Fibroblast of upper back skin (primary cell): ENCODE measurements around the gene CBR1.
"Not testable (repeated sequence)": the region's sequence is repeated elsewhere in the genome, so short reads cannot be mapped to it uniquely, and the experiment has no call there.

Source experiments
- DNase-seq: peaks from one replicate; pipeline ENCODE4 v3.0.0-alpha.2; 2013

The CBR1 gene

GRCh38 chr21:36052860-36053714 lies 16.7 kb upstream of the CBR1 start:
- DNase-seq, result no peak

DNA sequence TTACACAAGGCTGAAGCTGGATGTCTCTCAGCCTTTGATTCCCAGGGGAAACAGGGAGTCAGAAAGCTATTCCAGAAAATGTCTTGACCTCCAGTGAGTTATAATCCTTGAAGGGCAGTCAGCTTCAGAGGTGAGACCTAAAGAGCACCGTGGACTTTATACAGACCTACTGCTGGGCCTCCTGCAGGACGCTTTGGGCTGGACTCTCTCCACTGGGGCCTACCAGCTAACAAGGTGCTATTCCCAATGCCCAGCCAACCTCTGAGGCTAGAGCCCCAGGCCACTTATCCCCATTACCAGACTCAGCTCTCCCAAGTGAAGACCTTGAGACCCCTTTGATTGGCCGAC lies 16.1 kb upstream of the CBR1 start:
- DNase-seq, result no peak

DNA sequence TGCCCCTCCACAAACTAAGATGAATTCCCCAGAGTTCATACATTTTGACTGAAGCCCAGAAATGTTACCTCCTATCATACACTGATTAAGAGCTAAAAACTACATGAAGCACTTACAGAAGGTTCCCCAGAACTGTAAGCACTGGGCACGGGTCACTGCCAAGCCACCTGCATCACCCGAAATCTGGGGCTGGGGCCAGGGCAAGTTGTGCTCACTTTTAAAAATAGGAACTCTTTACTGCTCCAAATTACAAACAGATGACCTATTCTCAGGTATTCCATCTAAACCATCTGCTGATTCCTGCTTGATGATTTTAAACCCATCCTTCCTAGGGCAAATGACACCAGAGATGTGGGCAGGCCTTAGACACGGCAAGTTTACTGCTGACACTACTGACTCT lies 14.3 kb upstream of the CBR1 start:
- DNase-seq, result no peak

DNA sequence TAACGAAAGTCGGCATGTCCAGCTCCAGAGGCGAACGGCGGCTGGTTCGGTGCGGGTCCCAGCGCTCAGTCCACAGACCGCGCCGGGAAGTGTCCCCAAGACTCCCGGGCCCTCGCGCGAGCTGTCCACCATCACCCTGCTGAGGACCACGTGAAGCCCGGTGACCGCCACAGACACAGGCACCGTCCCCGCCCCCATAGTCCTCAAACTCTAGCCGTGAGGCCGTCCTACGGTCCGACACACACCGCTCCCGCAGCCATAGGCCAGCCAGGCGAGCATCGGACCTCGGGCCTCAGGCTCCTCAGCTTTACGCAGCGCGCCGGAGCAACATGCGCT lies 10.0 kb upstream of the CBR1 start:
- DNase-seq, result no peak

DNA sequence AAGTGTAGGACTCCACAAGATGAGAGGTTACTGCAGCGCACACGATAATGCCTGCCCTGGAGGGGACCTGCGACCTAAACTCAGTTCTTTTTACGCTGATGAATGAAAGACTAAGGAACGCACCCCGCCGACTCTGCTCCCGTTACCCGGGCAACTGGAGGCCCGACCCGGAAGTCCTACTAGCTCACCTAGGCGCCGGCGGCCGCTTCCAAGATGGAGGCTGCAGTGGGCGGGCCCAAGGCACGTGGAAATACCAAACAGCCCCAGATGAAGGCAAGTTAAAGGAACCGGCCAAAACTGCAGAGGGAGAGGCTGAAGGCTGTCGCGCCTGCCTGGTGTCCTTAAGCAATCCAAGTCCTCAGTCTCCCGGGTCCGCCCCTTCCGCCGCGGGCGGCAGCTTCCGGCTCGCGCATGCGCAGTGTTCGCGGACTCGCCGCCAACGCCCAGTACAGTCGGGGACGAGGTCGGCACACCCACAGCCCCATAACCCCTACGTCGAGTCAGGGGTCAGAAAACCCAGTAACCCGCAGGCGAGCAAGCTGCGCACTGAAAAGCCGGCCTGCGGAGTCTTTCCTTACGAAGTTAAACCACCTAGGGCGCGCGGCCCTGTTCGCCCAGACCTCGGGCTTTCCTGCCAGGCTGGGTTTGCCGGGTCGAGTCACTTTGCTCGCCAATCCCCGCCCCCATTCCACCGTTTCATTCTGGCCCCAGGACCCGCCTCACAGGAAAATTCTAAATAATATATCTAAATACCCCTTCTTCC lies 9.5 kb upstream of the CBR1 start, which contains the start of gene SETD4:
Gene SETD4 (minus strand): TSS at position 368 of the 763 bp plus-strand sequence. CDS start 1,638 bp downstream, outside the sequence.
- DNase-seq, result peak; percentile 93

GRCh38 chr21:36061445-36061844 lies 8.4 kb upstream of the CBR1 start:
- no peak for DNase-seq

DNA sequence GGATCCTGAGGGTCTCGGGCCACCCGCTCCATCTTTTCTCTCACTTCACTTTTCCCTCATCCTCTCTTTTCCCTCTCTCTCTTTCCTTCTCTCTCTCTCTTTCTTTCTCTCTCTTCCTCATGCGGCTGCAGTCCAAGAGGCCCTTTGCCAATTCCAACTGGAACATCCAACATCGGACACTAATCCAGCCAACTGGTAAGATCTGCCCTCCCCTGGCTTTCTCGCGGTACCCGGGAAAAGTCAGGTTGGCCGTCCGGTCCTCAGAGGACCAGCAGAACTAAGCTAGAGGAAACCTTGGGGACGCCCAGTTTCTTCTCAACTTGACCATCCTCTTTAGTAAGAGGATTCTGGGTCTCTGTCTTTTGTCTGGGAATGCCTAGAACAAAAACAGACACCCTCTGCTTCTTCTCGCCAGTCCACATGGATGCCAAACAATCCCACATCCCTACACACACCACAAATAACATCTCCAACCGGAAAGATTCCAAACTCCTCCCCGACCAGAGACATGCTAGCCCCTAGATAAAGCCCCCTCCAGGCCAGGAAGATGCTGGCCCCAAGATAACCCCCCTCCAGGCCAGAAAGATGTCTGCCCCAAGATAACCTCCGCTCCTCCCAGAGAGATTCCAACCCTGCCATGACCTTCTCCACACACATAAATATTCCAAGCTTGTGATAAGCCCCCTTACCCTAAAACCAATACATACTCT lies 6.3 kb upstream of the CBR1 start:
- DNase-seq, result no peak

GRCh38 chr21:36064085-36064460 lies 5.8 kb upstream of the CBR1 start:
- no peak for DNase-seq

DNA sequence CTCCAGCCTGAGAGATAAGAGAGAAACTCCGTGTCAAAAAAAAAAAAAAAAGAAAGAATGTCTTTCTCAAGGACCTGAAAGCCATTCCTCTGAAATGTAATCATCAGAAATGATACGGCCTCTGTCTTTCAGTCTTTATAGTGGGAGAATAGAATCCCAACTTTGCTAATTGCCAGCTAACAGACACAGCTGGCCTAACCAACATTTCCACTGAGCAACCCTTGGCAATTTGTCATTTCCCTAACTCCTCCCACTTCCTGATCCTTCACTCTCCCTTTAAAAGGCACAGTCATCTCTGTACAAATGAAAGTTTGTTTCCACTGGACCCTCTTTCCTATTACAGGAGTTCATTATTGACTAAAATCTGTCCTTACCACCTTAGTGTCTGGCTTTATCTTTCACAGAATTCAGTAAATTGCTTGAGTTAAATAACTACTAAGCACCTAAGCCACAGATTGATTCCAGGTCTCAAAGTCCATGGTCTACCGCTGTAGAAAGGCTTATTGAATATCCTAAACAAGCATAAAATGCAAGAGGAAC lies 4.3 kb upstream of the CBR1 start:
- peak; percentile 67 for DNase-seq

DNA sequence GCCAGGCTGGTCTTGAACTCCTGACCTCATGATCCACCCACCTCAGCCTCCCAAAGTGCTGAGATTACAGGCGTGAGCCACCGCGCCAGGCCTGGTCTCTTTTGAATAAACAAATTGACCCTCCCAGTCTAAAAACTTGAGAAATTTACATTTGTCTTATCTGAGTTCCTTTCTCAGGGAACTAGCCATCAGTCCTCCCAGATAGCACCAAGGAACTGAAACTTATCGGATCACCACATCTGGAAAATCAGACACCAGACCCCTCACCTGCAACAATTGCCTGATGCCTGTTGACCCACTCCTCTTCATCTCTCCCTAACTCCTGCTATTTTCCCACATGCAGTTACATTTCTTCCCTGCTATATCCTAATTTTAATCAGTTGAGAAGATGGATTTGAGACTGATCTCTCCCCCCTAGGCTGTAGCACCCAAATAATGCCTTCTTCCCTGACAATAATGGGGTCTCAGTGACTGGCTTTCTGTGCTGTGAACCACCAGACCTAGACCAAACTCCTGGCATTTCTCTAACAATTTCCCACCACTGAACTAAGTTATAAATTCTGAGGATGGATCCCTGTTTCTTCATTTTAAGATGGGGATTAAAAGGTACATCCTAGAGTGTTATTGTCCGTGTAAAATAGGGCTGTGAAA lies 951 bp upstream of the CBR1 start:
- DNase-seq, result no peak

- no peak for DNase-seq
These were observed 1.2 kb downstream of the CBR1 start for GRCh38 chr21:36070999-36071398.

DNA sequence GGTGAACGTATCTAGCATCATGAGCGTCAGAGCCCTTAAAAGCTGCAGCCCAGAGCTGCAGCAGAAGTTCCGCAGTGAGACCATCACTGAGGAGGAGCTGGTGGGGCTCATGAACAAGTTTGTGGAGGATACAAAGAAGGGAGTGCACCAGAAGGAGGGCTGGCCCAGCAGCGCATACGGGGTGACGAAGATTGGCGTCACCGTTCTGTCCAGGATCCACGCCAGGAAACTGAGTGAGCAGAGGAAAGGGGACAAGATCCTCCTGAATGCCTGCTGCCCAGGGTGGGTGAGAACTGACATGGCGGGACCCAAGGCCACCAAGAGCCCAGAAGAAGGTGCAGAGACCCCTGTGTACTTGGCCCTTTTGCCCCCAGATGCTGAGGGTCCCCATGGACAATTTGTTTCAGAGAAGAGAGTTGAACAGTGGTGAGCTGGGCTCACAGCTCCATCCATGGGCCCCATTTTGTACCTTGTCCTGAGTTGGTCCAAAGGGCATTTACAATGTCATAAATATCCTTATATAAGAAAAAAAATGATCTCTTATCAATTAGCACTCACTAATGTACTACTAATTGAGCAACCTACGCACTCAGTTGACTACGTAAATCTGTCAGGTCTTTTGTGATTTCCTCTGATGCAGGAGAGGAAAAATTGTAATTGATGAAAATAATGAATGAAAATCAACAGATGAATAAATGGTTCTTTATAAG lies 2.8 kb downstream of the CBR1 start:
- no peak for DNase-seq

DNA sequence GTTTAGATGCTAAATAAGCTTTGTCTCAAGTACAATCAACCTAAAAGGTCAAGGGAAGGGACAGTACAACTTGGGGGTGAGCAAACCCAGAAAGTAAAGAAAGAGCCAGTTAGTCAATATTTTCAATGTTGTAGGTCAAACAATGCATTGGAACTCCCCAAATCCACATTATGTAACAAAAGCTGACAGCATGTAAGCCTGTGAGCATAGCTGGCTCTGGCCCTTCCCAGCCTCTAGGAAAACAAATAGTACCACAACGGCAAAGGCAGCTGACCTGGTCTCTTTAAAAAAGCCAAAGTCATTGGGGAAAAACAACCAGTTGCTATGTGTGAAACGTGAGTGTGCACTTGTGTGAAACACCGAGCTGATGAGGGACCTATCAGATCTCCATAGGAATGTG lies 3.4 kb downstream of the CBR1 start:
- DNase-seq, result no peak

DNA sequence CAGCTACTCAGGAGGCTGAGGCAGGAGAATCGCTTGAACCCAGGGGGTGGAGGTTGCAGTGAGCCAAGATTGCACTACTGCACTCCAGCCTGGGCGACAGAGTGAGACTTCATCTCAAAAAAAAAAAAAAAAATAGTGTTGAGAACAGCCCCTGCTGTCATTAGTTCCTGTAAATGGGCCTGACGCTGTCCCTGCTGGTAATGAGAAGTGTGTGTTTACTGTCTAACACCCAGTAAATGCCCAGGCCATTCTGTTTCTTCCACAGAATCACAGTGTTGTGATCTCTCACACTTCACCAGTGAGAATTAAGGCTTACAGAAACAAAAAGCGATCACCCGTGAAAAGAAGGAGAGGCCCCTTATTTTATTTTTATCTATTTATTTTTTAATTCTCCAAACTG lies 4.1 kb downstream of the CBR1 start:
- DNase-seq, result not testable (repeated sequence)

- DNase-seq, result no peak
These were observed 5.3 kb downstream of the CBR1 start for GRCh38 chr21:36075171-36075570.

- no peak for DNase-seq
These were observed 6.1 kb downstream of the CBR1 start for GRCh38 chr21:36075953-36076352.

DNA sequence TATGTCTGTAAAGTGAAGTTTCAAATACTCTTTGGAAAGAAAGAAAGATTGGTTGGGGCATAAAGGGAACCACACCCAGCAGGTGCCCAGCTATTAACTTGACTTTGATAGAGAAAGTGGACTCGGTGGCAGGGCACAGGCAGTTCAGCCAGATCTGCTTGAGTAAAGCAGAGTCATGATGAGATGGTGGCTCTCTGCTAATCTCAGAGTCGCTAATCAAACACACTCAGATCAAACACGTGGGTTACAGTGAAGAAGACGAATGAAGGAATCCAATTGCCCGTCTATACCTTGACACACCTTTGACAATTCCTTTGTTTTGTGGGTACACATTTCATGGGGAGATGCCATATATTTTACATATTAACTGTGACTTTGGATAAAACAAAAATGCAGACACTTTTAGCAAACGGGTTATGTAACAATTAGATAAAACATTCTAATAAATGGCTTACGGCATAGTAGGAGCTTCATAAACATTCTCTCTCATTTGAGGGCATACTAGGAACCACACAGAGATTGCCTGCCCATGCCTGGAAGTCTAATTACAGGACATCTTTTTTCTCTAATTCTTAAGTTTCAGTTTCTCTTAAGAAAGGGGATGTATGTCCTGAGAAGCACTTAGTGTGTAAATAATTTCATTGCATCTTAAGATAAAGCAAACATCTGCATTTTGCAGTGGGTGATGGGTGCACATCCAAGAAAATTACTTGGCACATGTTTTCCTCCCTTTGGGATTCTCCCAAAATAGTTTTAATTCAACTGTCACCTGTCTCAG lies 7.2 kb downstream of the CBR1 start:
- DNase-seq, result no peak

DNA sequence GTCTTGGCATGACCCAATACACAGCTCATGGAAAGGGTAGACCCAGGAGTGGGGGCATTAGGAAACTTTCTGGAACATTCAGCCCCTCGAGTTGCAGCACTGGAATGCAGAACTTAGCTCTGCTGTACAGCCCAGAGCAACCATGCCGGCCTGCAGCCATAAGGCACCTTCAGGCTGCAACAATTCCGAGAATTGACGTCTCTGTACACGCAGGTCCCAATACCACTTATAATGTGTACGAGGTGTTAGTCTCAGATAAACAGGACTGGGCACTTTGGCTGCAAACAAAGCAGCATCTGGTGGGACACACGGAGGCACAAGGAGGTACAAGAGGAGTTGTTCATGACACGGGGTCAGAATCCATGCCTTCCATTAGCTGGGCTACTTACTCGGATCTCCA lies 7.9 kb downstream of the CBR1 start:
- no peak for DNase-seq

- DNase-seq, result no peak
These were observed 9.3 kb downstream of the CBR1 start for GRCh38 chr21:36079010-36079649.

DNA sequence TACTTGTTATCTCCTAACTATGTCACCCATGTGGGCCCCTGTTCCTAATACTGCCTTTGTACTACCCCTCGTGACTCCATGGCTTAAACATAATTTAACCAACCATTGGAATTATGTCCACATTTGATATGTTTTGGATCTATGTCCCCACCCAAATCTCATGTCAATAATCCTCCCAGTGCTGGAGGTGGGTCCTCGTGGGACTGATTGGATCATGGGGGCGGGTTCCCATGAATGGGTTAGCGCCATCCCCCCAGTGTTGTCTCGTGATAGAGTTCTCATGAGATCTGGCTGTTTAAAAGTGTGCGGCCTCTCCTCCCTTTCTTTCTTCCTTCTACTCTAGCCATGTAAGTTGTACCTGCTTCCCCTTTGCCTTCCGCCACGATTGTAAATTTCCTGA lies 9.8 kb downstream of the CBR1 start:
- no peak for DNase-seq

DNA sequence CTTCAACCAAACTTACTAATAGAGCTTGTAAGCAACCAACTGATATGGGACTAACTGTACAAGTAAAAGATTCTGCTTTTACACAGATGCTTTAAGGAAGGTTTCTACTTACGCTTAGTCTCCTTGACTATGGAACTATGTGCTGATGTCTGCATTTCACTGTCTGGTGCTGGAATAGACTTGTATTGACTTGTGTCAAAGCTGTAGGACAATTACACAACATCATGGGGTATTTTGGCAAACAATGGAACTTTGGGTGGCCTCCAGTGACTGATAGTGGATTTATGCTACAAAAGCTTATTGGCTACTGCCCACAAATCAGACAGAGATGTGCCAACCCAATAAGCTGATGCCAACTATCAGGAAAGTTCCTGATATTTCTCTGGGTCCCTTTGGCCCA lies 10.6 kb downstream of the CBR1 start:
- DNase-seq, result no peak
